Mucosa of descending colon (tissue), 3 donors: ENCODE data around the gene FURIN. TPM values are rescaled to one million over a fixed set of nuclear protein-coding genes. Genes with fewer than 3 reads are reported as not detected.
A peak's percentile ranks its signal among the peaks of the same experiment; 100 is the strongest.
"Not testable (repeated sequence)": the region's sequence is repeated elsewhere in the genome, so short reads cannot be mapped to it uniquely, and the experiment has no call there.

Source experiments
- ATAC-seq: fragments of 200-7000 bp; cut with Tn5 transposase; one replicate; pipeline ENCODE4 v1.9.1; 2020; ENCODE audit warnings: mild to moderate bottlenecking, moderate library complexity
- DNase-seq, 3 donors: peaks; one replicate each; pipeline ENCODE4 v3.0.0-alpha.2; 2020
- H3K36me3 ChIP-seq: fragments of 200-600 bp; one replicate; pipeline ENCODE4 v1.8.0; 2021; ENCODE audit warnings: low read depth, mild to moderate bottlenecking
- H3K4me1 ChIP-seq: fragments of 200-600 bp; one replicate; pipeline ENCODE4 v1.8.0; 2021; ENCODE audit warnings: low read depth, mild to moderate bottlenecking
- H3K4me3 ChIP-seq: fragments of 200-600 bp; one replicate; pipeline ENCODE4 v1.8.0; 2021; ENCODE audit warnings: mild to moderate bottlenecking
- H3K9me3 ChIP-seq: fragments of 200-600 bp; one replicate; pipeline ENCODE4 v1.8.0; 2021; ENCODE audit warnings: mild to moderate bottlenecking
- CTCF ChIP-seq: fragments of 200-600 bp; IDR thresholded peaks from one replicate; pipeline ENCODE4 v1.8.0; 2022; ENCODE audit warnings: antibody characterized with exemption, mild to moderate bottlenecking
- intact Hi-C, 2 donors: fragments of 100-400 bp; cut with DNase I in 1 of 2; cut with micrococcal nuclease in 1 of 2; formaldehyde crosslinking; loops; one replicate each; pipeline versions ENCODE4 v1.11.0 to v1.11.1; 2022; cut with DNase I, micrococcal nuclease
- total RNA-seq, 3 donors: library from RNA; stranded (reverse); fragmentation: NEBNext Ultra II Directional in 2 of 3; extraction: Animal tissue kit (Norgen Biotek cat#: 25700) in 2 of 3; gene quantifications; one replicate each; pipeline versions ENCODE4 v1.2.1 to v1.2.4, GENCODE V29; 2021 to 2023
- donor health status: DM: no; HTN: no; CAD: no; lungs with moderate emphysema.
- donor health status: DM: no; HTN: no; CAD: no.
- donor health status: DM: no; HTN: yes; CAD: no.

FURIN gene
- total RNA-seq, 3 donors from 2014 or later = 65.9 to 83.4 (median 67.4) TPM

GRCh38 chr15:90823455-90823974 is 44.9 kb upstream of the FURIN start:
- peak; percentile 87 for ATAC-seq
- Histone ChIP-seq H3K4me1 (peaks cover 6% of the 10 kb centered on the region), H3K9me3 (no peaks in the 10 kb centered on the region), H3K36me3 (no peaks in the 10 kb centered on the region), H3K4me3 (no peak overlapping the region)
- DNase-seq = peak in 2 of 3 donors; percentile 57 to 71
- intact Hi-C loops = no loop called here
- TF ChIP-seq CTCF = no peak

- H3K4me3 ChIP-seq, DNase-seq, intact Hi-C loops, H3K36me3 ChIP-seq, H3K9me3 ChIP-seq, H3K4me1 ChIP-seq, ATAC-seq: not testable (repeated sequence)
These were observed 43.1 kb upstream of the FURIN start for GRCh38 chr15:90825115-90825899.

GRCh38 chr15:90826206-90826885 is 42.0 kb upstream of the FURIN start:
- H3K9me3 ChIP-seq, intact Hi-C loops, H3K36me3 ChIP-seq, DNase-seq, H3K4me1 ChIP-seq, ATAC-seq, H3K4me3 ChIP-seq: not testable (repeated sequence)

GRCh38 chr15:90826886-90827435 is 41.4 kb upstream of the FURIN start:
- no peaks in the 10 kb centered on the region for H3K36me3 ChIP-seq
- no peak for DNase-seq
- peaks cover 6% of the 10 kb centered on the region for H3K4me1 ChIP-seq
- H3K9me3 ChIP-seq = no peaks in the 10 kb centered on the region
- TF ChIP-seq CTCF = no peak
- ATAC-seq = no peak
- no peak overlapping the region for H3K4me3 ChIP-seq
- intact Hi-C loops = no loop called here

DNA sequence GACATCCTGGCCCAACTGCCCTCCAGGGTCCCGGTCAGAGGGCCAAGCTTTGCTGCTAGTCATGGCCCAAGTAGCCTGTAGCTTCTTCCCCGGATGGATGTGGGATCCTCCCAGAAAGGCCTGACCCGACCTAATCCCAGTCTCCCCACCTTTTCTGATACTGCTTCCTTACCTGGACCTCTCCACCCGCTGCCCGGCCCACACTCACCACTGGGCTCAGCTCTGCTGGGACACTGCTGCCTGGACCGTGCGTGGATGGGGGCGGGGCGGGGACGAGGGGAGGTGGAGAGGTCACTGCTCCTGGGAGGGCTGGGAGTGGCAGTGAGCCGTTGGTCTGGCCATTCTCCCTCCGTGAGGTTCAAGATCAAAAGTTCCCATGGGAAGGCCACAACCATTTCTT is 40.3 kb upstream of the FURIN start:
- no peak for TF ChIP-seq CTCF
- DNase-seq = no peak
- no peaks in the 10 kb centered on the region for H3K36me3 ChIP-seq
- ATAC-seq = no peak
- H3K9me3 ChIP-seq = no peaks in the 10 kb centered on the region
- H3K4me3 ChIP-seq = no peak overlapping the region
- H3K4me1 ChIP-seq = peaks cover 6% of the 10 kb centered on the region
- intact Hi-C loops = no loop called here

DNA sequence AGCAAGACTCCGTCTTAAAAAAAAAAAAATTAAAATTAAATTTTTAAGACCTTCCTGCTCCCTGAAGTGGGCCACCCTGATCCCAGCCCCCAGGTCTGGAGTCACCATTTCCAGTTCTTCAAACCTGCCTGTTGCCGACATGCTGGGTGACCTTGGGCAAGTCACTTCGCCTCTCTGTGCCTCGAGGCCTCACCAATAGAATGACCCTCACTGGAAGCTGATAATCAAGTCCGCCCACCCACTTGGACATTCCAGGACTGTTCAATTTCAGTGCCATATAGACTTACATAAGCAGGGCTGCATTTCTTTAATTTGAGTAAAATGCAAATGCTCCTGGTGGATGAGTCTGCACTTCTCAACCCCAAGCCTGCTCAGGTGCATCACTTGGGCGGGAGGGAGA is 39.3 kb upstream of the FURIN start:
- no peak for DNase-seq
- H3K4me3 ChIP-seq = no peak overlapping the region
- peaks cover 2% of the 10 kb centered on the region for H3K4me1 ChIP-seq
- no peaks in the 10 kb centered on the region for H3K36me3 ChIP-seq
- intact Hi-C loops = no loop called here
- no peaks in the 10 kb centered on the region for H3K9me3 ChIP-seq
- no peak for TF ChIP-seq CTCF
- no peak for ATAC-seq
